ENCODE measurements around the gene CCDC148. TPM values are rescaled to one million over a fixed set of nuclear protein-coding genes. Genes with fewer than 3 reads are reported as not detected.

Gene CCDC148
- total RNA-seq, 1 experiment from 2014 or later = 2.1 TPM

DNA sequence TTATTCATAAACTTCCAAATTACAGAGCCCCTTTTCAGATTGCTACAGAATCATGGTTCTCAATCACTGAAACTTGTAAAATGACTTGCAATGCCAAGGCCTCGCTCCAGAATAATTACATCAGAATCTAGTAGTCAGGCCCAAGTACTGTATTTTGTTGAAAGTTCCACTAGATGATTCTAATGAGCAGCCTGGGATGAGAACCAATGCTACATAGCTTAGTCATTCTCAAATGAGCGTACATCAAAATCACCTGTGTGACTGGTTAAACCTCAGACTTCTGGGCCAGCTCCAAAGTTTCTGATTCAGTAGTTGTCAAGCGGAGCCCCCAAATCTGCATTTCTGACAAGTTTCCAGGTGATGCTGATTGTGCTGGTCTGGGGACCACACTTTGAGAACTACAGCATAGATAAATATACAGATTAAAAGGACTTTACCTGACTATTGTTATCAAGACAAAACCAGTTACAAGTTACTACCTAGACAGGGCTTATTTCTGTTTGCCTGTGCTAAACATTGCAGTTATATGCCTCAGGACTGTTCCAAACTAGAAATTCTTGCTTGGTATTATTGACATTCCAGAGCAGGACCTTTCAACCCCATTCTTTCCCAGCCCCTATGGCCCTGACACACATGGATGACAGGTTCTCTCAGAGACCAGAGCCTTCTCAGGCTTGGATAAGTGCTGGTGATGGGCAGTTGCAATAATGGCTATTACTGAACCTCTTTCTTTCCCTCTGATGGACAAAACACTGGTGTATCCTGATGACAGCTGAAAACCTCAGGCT is 271.8 kb downstream of the CCDC148 start:
- DNase-seq (ENCODE audit: low spot score) (no peak), ATAC-seq (no peak)
- CTCF ChIA-PET = interaction anchor here (0.6 to 1.1 kb wide), 2 partner anchors 150 to 289 kb away, joined by 3 read pairs; no protein-coding TSS in a partner anchor
- TF ChIP-seq ATF1 (CRISPR knock-in tag; IDR thresholded peaks at IDR 0.05) (no peak), GABPB1 (CRISPR knock-in tag; IDR thresholded peaks at IDR 0.05) (peak; percentile 33; the same call in 1 of the 2 replicates)
- Mint-ChIP-seq H3K27ac (no peak overlapping the region), H3K4me3 (no peak overlapping the region), H3K27me3 (ENCODE audit: low read depth) (peaks cover 4% of the 10 kb centered on the region; the same call in 1 of the 2 replicates), H3K36me3 (no peaks in the 10 kb centered on the region), H3K9me3 (no peaks in the 10 kb centered on the region), H3K4me1 (peaks cover 27% of the 10 kb centered on the region)
- POLR2A ChIA-PET = no interaction called here

DNA sequence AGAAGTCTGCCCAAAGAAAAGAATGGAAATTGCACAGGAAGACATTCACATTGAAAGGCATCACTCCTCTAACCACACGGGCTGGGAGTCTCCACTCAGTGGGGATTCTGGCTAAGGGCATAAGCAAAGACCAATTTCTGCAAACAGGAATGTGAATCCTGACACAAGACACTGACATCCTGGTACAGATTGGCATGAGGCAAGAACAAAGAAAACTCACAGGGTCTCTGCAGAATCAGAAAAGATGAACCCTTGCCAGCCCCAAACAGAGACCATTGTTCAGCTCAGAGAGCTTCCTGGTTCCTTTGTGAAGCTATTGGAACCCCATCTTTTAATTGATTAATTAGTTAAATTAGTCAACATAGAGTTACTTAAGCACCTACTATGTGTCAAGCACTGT is 272.6 kb downstream of the CCDC148 start:
- H3K4me1 Mint-ChIP-seq = peaks cover 27% of the 10 kb centered on the region
- CTCF ChIA-PET = interaction anchor here (0.6 kb wide), 1 partner anchor 149 kb away, joined by 3 read pairs; no protein-coding TSS in a partner anchor
- no peaks in the 10 kb centered on the region for H3K9me3 Mint-ChIP-seq
- no peak for DNase-seq (ENCODE audit: low spot score)
- no peak overlapping the region for H3K4me3 Mint-ChIP-seq
- TF ChIP-seq, protein P1, sequence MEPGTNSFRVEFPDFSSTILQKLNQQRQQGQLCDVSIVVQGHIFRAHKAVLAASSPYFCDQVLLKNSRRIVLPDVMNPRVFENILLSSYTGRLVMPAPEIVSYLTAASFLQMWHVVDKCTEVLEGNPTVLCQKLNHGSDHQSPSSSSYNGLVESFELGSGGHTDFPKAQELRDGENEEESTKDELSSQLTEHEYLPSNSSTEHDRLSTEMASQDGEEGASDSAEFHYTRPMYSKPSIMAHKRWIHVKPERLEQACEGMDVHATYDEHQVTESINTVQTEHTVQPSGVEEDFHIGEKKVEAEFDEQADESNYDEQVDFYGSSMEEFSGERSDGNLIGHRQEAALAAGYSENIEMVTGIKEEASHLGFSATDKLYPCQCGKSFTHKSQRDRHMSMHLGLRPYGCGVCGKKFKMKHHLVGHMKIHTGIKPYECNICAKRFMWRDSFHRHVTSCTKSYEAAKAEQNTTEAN (CRISPR knock-in tag; IDR thresholded peaks at IDR 0.05) = no peak
- TF ChIP-seq TCF7 (CRISPR knock-in tag; IDR thresholded peaks at IDR 0.05; ENCODE audit: low read depth) (no peak), GRHL2 (CRISPR knock-in tag; IDR thresholded peaks at IDR 0.05; ENCODE audit: insufficient replicate concordance, severe bottlenecking) (no peak), EMX1 (CRISPR knock-in tag; IDR thresholded peaks at IDR 0.05) (no peak), SP1 (CRISPR knock-in tag; conservative IDR thresholded peaks at IDR 0.05) (no peak), TP53 (CRISPR knock-in tag; IDR thresholded peaks at IDR 0.05) (no peak), ZNF138 (CRISPR knock-in tag; conservative IDR thresholded peaks at IDR 0.05) (no peak), ATF1 (CRISPR knock-in tag; IDR thresholded peaks at IDR 0.05) (no peak), MXD4 (CRISPR knock-in tag; IDR thresholded peaks at IDR 0.05; ENCODE audit: borderline replicate concordance) (no peak)
- TF ChIP-seq, protein P2, sequence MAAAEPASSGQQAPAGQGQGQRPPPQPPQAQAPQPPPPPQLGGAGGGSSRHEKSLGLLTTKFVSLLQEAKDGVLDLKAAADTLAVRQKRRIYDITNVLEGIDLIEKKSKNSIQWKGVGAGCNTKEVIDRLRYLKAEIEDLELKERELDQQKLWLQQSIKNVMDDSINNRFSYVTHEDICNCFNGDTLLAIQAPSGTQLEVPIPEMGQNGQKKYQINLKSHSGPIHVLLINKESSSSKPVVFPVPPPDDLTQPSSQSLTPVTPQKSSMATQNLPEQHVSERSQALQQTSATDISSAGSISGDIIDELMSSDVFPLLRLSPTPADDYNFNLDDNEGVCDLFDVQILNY (CRISPR knock-in tag; IDR thresholded peaks at IDR 0.05) = no peak
- TF ChIP-seq, protein P3, sequence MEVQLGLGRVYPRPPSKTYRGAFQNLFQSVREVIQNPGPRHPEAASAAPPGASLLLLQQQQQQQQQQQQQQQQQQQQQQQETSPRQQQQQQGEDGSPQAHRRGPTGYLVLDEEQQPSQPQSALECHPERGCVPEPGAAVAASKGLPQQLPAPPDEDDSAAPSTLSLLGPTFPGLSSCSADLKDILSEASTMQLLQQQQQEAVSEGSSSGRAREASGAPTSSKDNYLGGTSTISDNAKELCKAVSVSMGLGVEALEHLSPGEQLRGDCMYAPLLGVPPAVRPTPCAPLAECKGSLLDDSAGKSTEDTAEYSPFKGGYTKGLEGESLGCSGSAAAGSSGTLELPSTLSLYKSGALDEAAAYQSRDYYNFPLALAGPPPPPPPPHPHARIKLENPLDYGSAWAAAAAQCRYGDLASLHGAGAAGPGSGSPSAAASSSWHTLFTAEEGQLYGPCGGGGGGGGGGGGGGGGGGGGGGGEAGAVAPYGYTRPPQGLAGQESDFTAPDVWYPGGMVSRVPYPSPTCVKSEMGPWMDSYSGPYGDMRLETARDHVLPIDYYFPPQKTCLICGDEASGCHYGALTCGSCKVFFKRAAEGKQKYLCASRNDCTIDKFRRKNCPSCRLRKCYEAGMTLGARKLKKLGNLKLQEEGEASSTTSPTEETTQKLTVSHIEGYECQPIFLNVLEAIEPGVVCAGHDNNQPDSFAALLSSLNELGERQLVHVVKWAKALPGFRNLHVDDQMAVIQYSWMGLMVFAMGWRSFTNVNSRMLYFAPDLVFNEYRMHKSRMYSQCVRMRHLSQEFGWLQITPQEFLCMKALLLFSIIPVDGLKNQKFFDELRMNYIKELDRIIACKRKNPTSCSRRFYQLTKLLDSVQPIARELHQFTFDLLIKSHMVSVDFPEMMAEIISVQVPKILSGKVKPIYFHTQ (CRISPR knock-in tag; IDR thresholded peaks at IDR 0.05) = no peak
- TF ChIP-seq, protein P4, sequence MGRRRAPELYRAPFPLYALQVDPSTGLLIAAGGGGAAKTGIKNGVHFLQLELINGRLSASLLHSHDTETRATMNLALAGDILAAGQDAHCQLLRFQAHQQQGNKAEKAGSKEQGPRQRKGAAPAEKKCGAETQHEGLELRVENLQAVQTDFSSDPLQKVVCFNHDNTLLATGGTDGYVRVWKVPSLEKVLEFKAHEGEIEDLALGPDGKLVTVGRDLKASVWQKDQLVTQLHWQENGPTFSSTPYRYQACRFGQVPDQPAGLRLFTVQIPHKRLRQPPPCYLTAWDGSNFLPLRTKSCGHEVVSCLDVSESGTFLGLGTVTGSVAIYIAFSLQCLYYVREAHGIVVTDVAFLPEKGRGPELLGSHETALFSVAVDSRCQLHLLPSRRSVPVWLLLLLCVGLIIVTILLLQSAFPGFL (CRISPR knock-in tag; IDR thresholded peaks at IDR 0.05; ENCODE audit: borderline replicate concordance) = no peak
- TF ChIP-seq, protein P5, sequence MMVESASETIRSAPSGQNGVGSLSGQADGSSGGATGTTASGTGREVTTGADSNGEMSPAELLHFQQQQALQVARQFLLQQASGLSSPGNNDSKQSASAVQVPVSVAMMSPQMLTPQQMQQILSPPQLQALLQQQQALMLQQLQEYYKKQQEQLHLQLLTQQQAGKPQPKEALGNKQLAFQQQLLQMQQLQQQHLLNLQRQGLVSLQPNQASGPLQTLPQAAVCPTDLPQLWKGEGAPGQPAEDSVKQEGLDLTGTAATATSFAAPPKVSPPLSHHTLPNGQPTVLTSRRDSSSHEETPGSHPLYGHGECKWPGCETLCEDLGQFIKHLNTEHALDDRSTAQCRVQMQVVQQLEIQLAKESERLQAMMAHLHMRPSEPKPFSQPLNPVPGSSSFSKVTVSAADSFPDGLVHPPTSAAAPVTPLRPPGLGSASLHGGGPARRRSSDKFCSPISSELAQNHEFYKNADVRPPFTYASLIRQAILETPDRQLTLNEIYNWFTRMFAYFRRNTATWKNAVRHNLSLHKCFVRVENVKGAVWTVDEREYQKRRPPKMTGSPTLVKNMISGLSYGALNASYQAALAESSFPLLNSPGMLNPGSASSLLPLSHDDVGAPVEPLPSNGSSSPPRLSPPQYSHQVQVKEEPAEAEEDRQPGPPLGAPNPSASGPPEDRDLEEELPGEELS (CRISPR knock-in tag; IDR thresholded peaks at IDR 0.05) = no peak
- TF ChIP-seq, protein P6, sequence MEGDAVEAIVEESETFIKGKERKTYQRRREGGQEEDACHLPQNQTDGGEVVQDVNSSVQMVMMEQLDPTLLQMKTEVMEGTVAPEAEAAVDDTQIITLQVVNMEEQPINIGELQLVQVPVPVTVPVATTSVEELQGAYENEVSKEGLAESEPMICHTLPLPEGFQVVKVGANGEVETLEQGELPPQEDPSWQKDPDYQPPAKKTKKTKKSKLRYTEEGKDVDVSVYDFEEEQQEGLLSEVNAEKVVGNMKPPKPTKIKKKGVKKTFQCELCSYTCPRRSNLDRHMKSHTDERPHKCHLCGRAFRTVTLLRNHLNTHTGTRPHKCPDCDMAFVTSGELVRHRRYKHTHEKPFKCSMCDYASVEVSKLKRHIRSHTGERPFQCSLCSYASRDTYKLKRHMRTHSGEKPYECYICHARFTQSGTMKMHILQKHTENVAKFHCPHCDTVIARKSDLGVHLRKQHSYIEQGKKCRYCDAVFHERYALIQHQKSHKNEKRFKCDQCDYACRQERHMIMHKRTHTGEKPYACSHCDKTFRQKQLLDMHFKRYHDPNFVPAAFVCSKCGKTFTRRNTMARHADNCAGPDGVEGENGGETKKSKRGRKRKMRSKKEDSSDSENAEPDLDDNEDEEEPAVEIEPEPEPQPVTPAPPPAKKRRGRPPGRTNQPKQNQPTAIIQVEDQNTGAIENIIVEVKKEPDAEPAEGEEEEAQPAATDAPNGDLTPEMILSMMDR (IDR thresholded peaks at IDR 0.05) = no peak
- TF ChIP-seq, protein P7, sequence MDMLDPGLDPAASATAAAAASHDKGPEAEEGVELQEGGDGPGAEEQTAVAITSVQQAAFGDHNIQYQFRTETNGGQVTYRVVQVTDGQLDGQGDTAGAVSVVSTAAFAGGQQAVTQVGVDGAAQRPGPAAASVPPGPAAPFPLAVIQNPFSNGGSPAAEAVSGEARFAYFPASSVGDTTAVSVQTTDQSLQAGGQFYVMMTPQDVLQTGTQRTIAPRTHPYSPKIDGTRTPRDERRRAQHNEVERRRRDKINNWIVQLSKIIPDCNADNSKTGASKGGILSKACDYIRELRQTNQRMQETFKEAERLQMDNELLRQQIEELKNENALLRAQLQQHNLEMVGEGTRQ (CRISPR knock-in tag; IDR thresholded peaks at IDR 0.05) = no peak
- no peak overlapping the region for H3K27ac Mint-ChIP-seq
- H3K36me3 Mint-ChIP-seq = no peaks in the 10 kb centered on the region
- H3K27me3 Mint-ChIP-seq (ENCODE audit: low read depth) = peaks cover 4% of the 10 kb centered on the region; the same call in 1 of the 2 replicates
- ATAC-seq = no peak
- POLR2A ChIA-PET = no interaction called here
